GM12865 (cell line): Measurements from ENCODE around the gene ANKRD31.

Experiments
- DNase-seq: peaks from one replicate; pipeline ENCODE4 v3.0.0; 2010; ENCODE audit warnings: low read depth
- H3K4me3 ChIP-seq: 2 replicates; pipeline ENCODE4 v1.5.1; 2011; ENCODE audit warnings: mild to moderate bottlenecking, low read depth, low read length, control low read depth
- CTCF ChIP-seq: IDR thresholded peaks from 2 replicates; pipeline ENCODE4 v1.5.1; 2011; ENCODE audit warnings: low read length, control low read depth, low read depth, inconsistent platforms; ENCODE audit not compliant: insufficient read depth; ENCODE audit errors: missing control alignments

Gene ANKRD31

GRCh38 chr5:75062925-75063531 lies 173.7 kb downstream of the ANKRD31 start:
- no peak for TF ChIP-seq CTCF
- no peak for DNase-seq
- no peak overlapping the region for H3K4me3 ChIP-seq

GRCh38 chr5:75059912-75060545 lies 176.6 kb downstream of the ANKRD31 start:
- no peak for DNase-seq
- no peak for TF ChIP-seq CTCF
- H3K4me3 ChIP-seq = no peak overlapping the region

GRCh38 chr5:75058986-75059535 lies 177.6 kb downstream of the ANKRD31 start:
- DNase-seq = no peak

GRCh38 chr5:75057561-75057960 lies 179.1 kb downstream of the ANKRD31 start:
- TF ChIP-seq CTCF = no peak
- H3K4me3 ChIP-seq = no peak overlapping the region
- DNase-seq = no peak

More at GRCh38 chr5:75058986-75059535, 177.6 kb downstream of the ANKRD31 start:
- no peak overlapping the region for H3K4me3 ChIP-seq
- no peak for TF ChIP-seq CTCF

GRCh38 chr5:75055727-75056144 lies 180.9 kb downstream of the ANKRD31 start:
- no peak for DNase-seq
- TF ChIP-seq CTCF = no peak
- H3K4me3 ChIP-seq = no peak overlapping the region

GRCh38 chr5:75054134-75054930 lies 182.3 kb downstream of the ANKRD31 start:
- DNase-seq = no peak
- H3K4me3 ChIP-seq = no peak overlapping the region
- no peak for TF ChIP-seq CTCF
